Suprapubic skin (tissue), 3 donors: ENCODE measurements around the gene NRSN1.

Source experiments
- EP300 ChIP-seq: sonication (generic); formaldehyde crosslinking; IDR thresholded peaks from one replicate; pipeline ENCODE4 v1.6.1; 2017; ENCODE audit warnings: antibody characterized with exemption
- POLR2A ChIP-seq, 2 donors: fragments of 450-650 bp; IDR thresholded peaks; one replicate each; pipeline ENCODE4 v1.6.1; 2017; ENCODE audit warnings: antibody characterized with exemption in 2 of 2, mild to moderate bottlenecking in 2 of 2, moderate library complexity in 2 of 2
- TF ChIP-seq, protein P1 (sequence below), 2 donors: fragments of 200-600 bp in 1 of 2; fragments of 450-650 bp in 1 of 2; sonication (generic) in 1 of 2; IDR thresholded peaks; one replicate each; pipeline ENCODE4 v1.5.1; 2016 to 2019; ENCODE audit warnings: antibody characterized with exemption in 2 of 2, mild to moderate bottlenecking in 1 of 2, moderate library complexity in 1 of 2

DNA sequence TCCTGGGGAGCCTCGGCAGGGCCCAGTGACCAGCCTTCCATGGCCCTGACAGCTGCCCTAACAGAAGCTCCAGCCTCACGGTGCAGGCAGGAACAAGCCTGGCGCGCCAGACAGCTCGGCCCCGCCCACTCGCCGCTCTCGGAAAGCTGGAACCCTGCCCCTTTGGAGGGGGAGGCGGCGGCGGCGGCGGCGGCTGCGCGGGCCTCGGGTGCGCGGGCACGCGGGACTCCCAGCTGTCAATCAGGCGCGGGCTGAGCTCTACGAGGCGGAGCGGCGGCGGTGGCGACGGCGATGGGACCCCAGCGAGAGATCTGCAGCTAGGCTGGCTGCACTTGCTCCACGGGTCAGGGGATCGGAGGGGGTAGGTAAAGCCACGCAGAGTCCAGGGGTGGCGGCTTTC lies at the start of gene NRSN1:
- TF ChIP-seq, protein P1, sequence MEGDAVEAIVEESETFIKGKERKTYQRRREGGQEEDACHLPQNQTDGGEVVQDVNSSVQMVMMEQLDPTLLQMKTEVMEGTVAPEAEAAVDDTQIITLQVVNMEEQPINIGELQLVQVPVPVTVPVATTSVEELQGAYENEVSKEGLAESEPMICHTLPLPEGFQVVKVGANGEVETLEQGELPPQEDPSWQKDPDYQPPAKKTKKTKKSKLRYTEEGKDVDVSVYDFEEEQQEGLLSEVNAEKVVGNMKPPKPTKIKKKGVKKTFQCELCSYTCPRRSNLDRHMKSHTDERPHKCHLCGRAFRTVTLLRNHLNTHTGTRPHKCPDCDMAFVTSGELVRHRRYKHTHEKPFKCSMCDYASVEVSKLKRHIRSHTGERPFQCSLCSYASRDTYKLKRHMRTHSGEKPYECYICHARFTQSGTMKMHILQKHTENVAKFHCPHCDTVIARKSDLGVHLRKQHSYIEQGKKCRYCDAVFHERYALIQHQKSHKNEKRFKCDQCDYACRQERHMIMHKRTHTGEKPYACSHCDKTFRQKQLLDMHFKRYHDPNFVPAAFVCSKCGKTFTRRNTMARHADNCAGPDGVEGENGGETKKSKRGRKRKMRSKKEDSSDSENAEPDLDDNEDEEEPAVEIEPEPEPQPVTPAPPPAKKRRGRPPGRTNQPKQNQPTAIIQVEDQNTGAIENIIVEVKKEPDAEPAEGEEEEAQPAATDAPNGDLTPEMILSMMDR (IDR thresholded peaks at IDR 0.05) = no peak
- no peak for TF ChIP-seq POLR2A (IDR thresholded peaks at IDR 0.05)
- TF ChIP-seq EP300 = no peak
